ENCODE data around the gene IGSF3.
"Not testable (repeated sequence)": the region's sequence is repeated elsewhere in the genome, so short reads cannot be mapped to it uniquely, and the experiment has no call there.

DNA sequence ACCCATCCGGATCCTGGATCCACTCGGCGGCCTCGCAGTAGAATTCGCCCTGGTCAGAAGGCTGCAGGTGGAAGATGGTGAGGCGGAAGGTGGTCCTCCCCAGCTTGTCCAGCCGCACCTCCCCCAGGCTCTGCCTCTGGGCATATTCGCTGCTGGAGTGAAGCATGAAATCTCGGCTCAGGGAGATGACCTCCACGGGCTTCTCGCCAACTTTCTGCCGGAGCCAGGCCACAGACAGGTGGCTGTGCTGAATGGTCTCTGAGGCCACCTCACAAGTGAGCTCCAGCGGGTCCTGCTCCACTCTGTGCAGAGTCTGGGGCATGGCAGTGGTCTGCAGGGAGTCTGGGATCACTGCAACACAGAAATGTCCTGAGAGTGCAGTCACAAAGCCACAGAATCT, 53.7 kb downstream of the IGSF3 start:
- TF ChIP-seq EZH2 (IDR thresholded peaks at IDR 0.05; ENCODE audit: low read depth, low read length, severe bottlenecking); POLR2A (IDR thresholded peaks at IDR 0.05; ENCODE audit: control extremely low read depth in 1 of 2, low read depth in 2 of 2, low read length in 2 of 2); RAD21 (IDR thresholded peaks at IDR 0.05 in 1 of 2, conservative IDR thresholded peaks at IDR 0.05 in 1 of 2; ENCODE audit: low read depth in 2 of 2, low read length in 2 of 2): not testable (repeated sequence)

All from H1 (cell line).